Choroid plexus epithelial cell (primary cell): ENCODE data around the gene LYL1.

Source experiments
- DNase-seq: peaks from one replicate; pipeline ENCODE4 v3.0.0-alpha.2; 2010; ENCODE audit warnings: low read depth
- H3K4me3 ChIP-seq: 2 replicates; pipeline ENCODE4 v1.5.1; 2011; ENCODE audit warnings: low read depth, mild to moderate bottlenecking, control low read depth, low read length, moderate library complexity
- TF ChIP-seq, protein P1 (sequence below): conservative IDR thresholded peaks from 2 replicates; pipeline ENCODE4 v1.5.1; 2011; ENCODE audit warnings: low read depth, mild to moderate bottlenecking, control low read depth, inconsistent platforms, low read length, moderate library complexity

LYL1 gene

DNA sequence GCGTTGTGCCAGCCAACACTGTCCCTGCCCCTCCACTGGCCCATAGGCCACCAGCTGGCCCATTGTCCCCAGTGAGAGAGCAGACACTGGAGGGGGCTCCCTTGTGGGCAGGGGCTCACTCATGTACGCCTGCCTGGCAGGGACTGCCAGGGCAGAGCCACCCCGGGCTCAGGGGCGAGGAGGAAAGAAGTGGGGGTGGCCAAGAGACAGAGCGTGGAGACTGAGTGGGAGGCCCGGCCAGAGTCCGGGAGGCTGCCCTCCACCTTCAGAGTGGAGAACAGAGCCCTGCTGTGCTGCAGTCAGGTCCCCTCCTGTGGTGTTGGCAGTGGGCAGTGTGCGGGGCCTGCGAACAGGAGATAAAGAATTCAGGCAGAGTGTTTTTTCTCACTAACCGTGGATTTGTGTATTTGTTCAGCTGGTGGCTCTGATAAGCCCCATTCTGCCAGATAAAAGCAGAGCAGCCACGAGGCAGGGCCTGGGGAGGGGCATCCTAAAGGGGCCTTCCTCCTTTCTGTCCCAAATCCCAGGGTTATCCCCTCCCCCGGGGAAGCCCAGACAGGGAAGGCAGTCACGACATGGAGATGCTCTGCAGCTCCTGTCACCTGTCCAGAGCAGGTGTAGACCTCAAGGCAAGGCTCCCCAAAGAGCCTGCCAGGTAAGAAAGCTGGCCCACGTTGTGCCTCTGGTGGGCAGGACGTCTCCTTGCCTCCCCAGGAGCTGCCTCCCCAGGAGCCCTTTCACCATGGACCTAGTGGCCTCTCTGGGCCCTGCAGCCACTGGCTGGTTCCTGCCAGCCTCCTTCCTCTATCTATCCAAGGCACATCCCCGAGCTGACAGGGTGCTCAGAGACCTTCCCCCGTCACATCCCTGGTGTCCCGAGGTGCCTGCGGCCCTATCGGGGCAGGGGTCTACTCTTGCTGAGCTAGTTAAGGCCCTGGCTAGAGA, 33.0 kb downstream of the LYL1 start:
- no peak overlapping the region for H3K4me3 ChIP-seq
- TF ChIP-seq, protein P1, sequence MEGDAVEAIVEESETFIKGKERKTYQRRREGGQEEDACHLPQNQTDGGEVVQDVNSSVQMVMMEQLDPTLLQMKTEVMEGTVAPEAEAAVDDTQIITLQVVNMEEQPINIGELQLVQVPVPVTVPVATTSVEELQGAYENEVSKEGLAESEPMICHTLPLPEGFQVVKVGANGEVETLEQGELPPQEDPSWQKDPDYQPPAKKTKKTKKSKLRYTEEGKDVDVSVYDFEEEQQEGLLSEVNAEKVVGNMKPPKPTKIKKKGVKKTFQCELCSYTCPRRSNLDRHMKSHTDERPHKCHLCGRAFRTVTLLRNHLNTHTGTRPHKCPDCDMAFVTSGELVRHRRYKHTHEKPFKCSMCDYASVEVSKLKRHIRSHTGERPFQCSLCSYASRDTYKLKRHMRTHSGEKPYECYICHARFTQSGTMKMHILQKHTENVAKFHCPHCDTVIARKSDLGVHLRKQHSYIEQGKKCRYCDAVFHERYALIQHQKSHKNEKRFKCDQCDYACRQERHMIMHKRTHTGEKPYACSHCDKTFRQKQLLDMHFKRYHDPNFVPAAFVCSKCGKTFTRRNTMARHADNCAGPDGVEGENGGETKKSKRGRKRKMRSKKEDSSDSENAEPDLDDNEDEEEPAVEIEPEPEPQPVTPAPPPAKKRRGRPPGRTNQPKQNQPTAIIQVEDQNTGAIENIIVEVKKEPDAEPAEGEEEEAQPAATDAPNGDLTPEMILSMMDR: peak; percentile 16
- no peak for DNase-seq

DNA sequence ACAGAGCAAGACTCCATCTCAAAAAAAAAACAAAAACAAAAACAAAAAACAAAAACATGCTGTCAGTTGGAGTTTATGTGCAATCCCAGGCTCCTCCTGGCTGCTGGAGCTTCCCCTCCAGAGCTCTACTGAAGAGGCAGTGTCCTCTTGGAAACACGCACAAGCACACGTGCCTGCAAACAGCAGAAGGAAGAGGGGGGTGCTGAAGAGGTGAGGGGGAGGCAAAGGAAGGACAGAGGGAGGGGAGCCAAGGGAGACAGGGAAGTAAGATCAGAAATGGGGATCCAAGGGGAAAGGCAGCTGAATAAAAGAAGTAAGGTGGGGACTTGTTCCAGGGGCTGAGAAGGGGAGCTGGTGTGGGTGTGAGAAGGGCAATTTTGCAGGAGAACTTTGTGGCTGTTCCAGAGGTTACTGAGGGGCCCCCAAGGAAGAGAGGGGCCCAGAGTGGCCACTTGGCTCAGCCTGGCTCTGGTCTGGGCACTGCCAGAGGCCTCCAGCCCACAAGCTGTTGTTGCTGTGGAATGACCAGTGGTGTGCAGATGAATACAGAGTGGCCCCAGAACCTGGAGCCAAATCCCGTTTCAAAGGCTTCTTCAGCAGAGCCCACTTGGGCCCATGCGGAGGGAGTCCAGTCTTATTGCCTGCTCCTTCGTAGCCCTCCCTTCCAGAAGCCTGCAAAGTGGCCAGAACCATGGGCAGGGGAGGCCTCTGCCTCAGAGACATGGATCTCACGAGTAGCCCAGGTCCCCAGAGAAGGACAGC, 34.4 kb downstream of the LYL1 start:
- no peak overlapping the region for H3K4me3 ChIP-seq
- TF ChIP-seq, protein P1: no peak
- DNase-seq: no peak

DNA sequence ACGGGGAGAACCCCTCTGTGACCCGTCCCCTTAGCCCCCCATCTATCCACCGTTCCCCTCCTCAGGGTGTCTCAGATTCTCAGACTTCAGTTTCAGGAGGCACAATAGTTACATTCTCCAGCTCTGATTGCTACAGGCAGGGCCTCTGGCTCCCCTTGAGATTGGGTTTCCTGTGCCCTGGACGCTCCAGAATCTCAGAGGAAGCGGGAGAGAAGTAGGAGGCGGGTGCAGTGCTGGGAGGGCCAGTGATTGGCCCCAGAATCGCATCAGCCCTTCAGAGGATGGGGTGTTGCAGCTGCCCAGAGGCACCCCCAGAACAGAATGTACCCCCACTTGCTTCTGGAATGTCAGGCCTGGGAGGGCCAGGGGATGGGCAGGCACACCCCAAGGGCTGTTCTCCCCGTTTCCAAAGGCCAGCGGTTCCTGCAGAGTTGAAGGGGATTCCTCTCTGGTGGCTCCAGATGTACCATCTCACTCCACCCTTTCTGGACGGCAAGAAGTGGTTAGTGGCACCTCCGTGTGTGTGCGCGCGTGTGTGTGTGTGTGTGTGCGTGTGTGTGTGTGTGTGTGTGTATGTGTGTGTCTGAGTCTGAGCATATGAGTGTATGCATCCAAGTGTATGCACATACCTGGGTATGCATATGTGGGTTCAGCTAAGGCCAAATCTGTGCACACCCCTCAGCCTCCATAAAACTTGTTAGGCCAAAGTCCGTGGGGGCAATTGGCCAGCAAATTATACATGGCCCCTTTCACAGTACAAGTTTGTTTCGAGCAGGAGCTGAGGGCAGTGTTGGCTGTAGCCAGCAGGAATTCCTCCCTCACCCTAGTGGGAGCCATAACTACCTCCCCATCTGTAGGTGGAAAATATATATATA, 35.5 kb downstream of the LYL1 start:
- H3K4me3 ChIP-seq: no peak overlapping the region
- TF ChIP-seq, protein P1: no peak
- DNase-seq: no peak

DNA sequence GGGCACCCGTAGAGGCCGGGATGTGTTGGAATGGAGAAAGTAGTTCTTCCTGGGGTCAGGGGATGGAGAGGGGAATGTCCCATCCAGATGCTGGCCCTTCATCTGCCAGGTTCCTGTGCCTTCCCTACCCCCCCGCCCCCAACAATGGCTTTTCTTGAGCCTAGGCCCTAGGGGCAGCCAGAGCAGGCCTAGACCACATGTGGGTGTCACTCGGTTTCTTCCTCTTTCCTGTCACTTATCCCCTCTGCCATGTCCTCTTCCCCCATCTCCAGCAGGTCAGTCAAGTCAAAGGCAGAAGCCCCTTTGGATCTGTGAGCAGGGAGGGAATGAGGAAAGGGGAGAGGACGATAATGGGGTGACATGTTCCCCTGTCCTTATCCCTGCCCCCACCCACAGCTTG, 36.4 kb downstream of the LYL1 start:
- H3K4me3 ChIP-seq: no peak overlapping the region
- TF ChIP-seq, protein P1: no peak
- DNase-seq: no peak

DNA sequence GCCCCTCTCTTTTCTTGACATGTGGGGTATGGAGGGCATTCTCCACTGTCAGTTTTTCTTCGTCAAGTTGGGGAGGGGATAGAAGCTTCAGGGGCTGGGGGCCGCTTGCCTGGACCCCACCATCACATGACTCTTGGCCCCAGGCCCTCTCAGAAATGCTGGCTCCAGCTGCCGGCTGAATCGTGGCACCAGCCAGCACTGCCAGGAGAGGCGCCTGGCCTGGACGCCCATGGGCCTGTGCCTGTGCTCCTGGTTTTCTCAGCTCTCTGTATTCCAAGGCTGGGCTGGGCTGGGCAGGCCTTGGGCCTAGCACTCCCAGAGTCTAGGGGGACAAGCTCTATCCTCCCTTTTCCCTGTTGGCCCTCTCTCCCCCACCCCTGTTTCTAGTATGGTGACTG, 38.6 kb downstream of the LYL1 start:
- DNase-seq: no peak
- TF ChIP-seq, protein P1: no peak
- H3K4me3 ChIP-seq: no peak overlapping the region

DNA sequence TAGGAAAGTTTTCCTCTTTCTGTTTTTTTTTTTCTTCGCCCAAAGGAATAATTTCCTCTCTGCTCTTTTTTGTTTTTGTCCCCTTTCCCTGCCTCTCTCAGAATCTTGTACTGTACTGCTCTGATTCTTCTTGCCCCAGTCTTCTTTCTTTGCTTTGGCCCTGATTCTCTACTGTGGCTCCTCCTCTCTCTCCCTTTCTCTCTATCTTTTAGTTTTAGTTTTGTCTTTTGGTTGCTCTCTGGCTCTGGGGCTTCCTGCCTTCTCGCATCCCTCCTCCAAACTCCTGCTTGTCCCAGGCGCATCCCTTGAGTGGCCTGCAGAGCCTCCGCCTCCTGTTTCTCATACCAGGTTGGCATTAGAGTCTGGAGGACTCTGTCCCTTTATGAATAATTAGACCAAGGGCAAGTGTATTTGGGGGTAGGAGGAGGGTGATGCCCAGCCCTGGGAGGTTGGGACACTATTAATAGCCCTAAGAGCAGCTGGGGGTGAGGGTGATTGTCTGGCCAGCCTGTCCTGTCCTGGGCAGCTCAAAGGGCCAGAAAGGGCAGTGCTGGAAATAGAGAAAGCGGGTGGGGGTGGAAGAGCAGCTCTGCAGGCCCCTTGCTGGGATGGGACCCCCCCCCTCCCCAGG, 39.1 kb downstream of the LYL1 start:
- H3K4me3 ChIP-seq: no peak overlapping the region
- DNase-seq: no peak
- TF ChIP-seq, protein P1: no peak
